Ovary (tissue), 9 donors: ENCODE results near the gene WWOX. TPM values are rescaled to one million over a fixed set of nuclear protein-coding genes. Genes with fewer than 3 reads are reported as not detected.

ENCODE experiments used
- DNase-seq, 5 donors: peaks; one replicate each; pipeline ENCODE4 v3.0.0-alpha.2; 2019 to 2020
- H3K27ac ChIP-seq, 2 donors: fragments of 200-600 bp; one replicate each; pipeline versions ENCODE4 v1.5.1 to v1.8.0; 2019 to 2022
- H3K27me3 ChIP-seq: fragments of 200-600 bp; one replicate; pipeline ENCODE4 v1.8.0; 2022
- H3K36me3 ChIP-seq: fragments of 200-600 bp; sonication (generic); one replicate; pipeline ENCODE4 v1.5.1; 2019
- H3K4me1 ChIP-seq: one replicate; pipeline ENCODE4 v1.8.1; 2013; ENCODE audit warnings: mild to moderate bottlenecking, moderate library complexity; ENCODE audit not compliant: insufficient read depth
- H3K4me3 ChIP-seq: fragments of 200-600 bp; sonication (generic); one replicate; pipeline ENCODE4 v1.5.1; 2017
- H3K9me3 ChIP-seq, 2 donors: fragments of 200-600 bp in 1 of 2; sonication (generic) in 1 of 2; one replicate each; pipeline versions ENCODE4 v1.5.1 to v1.8.1; 2013 to 2019; ENCODE audit warnings: mild to moderate bottlenecking in 1 of 2, moderate library complexity in 1 of 2
- CTCF ChIP-seq, 3 donors: fragments of 450-650 bp in 2 of 3; fragments of 200-600 bp in 1 of 3; IDR thresholded peaks; one replicate each; pipeline versions ENCODE4 v1.5.1 to v1.8.0; 2016 to 2022; ENCODE audit warnings: antibody characterized with exemption in 3 of 3, mild to moderate bottlenecking in 1 of 3
- EP300 ChIP-seq: sonication (generic); formaldehyde crosslinking; IDR thresholded peaks from one replicate; pipeline ENCODE4 v1.6.1; 2017; ENCODE audit warnings: antibody characterized with exemption
- POLR2A ChIP-seq: fragments of 450-650 bp; IDR thresholded peaks from one replicate; pipeline ENCODE4 v1.6.1; 2017; ENCODE audit warnings: antibody characterized with exemption, mild to moderate bottlenecking, moderate library complexity
- WGBS, 3 donors: extraction: QIAGEN DNeasy Blood & Tissue Kit in 1 of 3; methylation state at CpG; one replicate each; pipeline versions ENCODE4 v1.1.5 to v1.1.7; 2013 to 2017; 5-methylcytosine and 5-hydroxymethylcytosine counted together
- intact Hi-C, 4 donors: fragments of 100-400 bp; cut with DNase I; formaldehyde crosslinking; loops; one replicate each; pipeline versions ENCODE4 v1.11.0 to v1.15.1; 2022 to 2023
- polyA plus RNA-seq, 2 donors: library from polyadenylated mRNA; stranded (reverse); fragments of 200-250 nt in 1 of 2; fragments of 350-450 nt in 1 of 2; fragmentation: Illumina TruSeq in 1 of 2; extraction: RNeasy Lipid Tissue Mini Kit (QIAGEN cat#74804) in 1 of 2; gene quantifications; one replicate each; pipeline ENCODE4 v1.2.3, GENCODE V29; 2013 to 2014
- total RNA-seq, 7 donors: library from RNA; depleted of rRNA in 2 of 7; stranded (reverse); fragments of >200 nt in 2 of 7; fragmentation: NEBNext Ultra II Directional in 3 of 7; extraction: Animal tissue kit (Norgen Biotek cat#: 25700) in 3 of 7; gene quantifications; one replicate each; pipeline versions ENCODE4 v1.1.0 to v1.2.4, GENCODE V29; 2016 to 2023
- donor health status: DM: no; HTN: no; CAD: no; lungs with moderate emphysema.
- donor health status: DM: no; HTN: no; CAD: no.
- donor health status: Bipolar disorder and iron deficiency.
- donor health status: DM: yes; HTN: yes; CAD: no.
- donor health status: DM: no; HTN: no; CAD: no.
- donor health status: DM: yes; HTN: yes; CAD: no.

WWOX gene
- total and polyA plus RNA-seq, 9 donors: 11.0 to 40.5 (median 25.2) TPM

GRCh38 chr16:78562111-78562510, 462.7 kb downstream of the WWOX start:
- no peaks in the 10 kb centered on the region for H3K9me3 ChIP-seq
- 88 to 91% (median 90%) methylated on average over 6 of the region's 6 CpGs for WGBS, 3 donors
- H3K4me3 ChIP-seq: no peak overlapping the region
- H3K27ac ChIP-seq: no peak overlapping the region
- intact Hi-C loops: no loop called here
- TF ChIP-seq CTCF (IDR thresholded peaks at IDR 0.05): no peak
- no peak for TF ChIP-seq POLR2A
- no peak for TF ChIP-seq EP300
- no peak for DNase-seq
- no peaks in the 10 kb centered on the region for H3K36me3 ChIP-seq
- no peaks in the 10 kb centered on the region for H3K4me1 ChIP-seq
- no peaks in the 10 kb centered on the region for H3K27me3 ChIP-seq

- Histone ChIP-seq H3K27me3 (no peaks in the 10 kb centered on the region), H3K27ac (no peak overlapping the region), H3K4me3 (no peak overlapping the region), H3K4me1 (no peaks in the 10 kb centered on the region), H3K9me3 (no peaks in the 10 kb centered on the region), H3K36me3 (no peaks in the 10 kb centered on the region)
- TF ChIP-seq POLR2A (no peak), CTCF (IDR thresholded peaks at IDR 0.05) (no peak), EP300 (no peak)
- 86 to 96% (median 93%) methylated on average over 8 of the region's 8 CpGs for WGBS, 3 donors
- intact Hi-C loops: no loop called here
- DNase-seq: no peak
These were observed 463.2 kb downstream of the WWOX start for GRCh38 chr16:78562650-78563049.

GRCh38 chr16:78563905-78564304, 464.5 kb downstream of the WWOX start:
- DNase-seq: no peak
- no peak overlapping the region for H3K27ac ChIP-seq
- no peaks in the 10 kb centered on the region for H3K9me3 ChIP-seq
- intact Hi-C loops: no loop called here
- no peak overlapping the region for H3K4me3 ChIP-seq
- 69 to 74% (median 69%) methylated on average over 7 of the region's 7 CpGs for WGBS, 3 donors
- H3K27me3 ChIP-seq: no peaks in the 10 kb centered on the region
- no peaks in the 10 kb centered on the region for H3K4me1 ChIP-seq
- H3K36me3 ChIP-seq: no peaks in the 10 kb centered on the region
- TF ChIP-seq POLR2A (no peak), EP300 (no peak), CTCF (IDR thresholded peaks at IDR 0.05) (no peak)

- intact Hi-C loops: no loop called here
- no peak for DNase-seq
- H3K4me1 ChIP-seq: no peaks in the 10 kb centered on the region
- 92 to 95% (median 94%) methylated on average over 5 of the region's 5 CpGs for WGBS, 3 donors
- no peaks in the 10 kb centered on the region for H3K9me3 ChIP-seq
- no peak overlapping the region for H3K27ac ChIP-seq
- no peaks in the 10 kb centered on the region for H3K36me3 ChIP-seq
- no peaks in the 10 kb centered on the region for H3K27me3 ChIP-seq
- TF ChIP-seq POLR2A (no peak), CTCF (IDR thresholded peaks at IDR 0.05) (no peak)
- H3K4me3 ChIP-seq: no peak overlapping the region
These were observed 467.1 kb downstream of the WWOX start for GRCh38 chr16:78566397-78567073.
